AG04450 (cell line): ENCODE data around the gene MLANA. TPM values are rescaled to one million over a fixed set of nuclear protein-coding genes. Genes with fewer than 3 reads are reported as not detected.

Experiments
- CTCF ChIA-PET: fragments of 300-600, 350-600 bp; formaldehyde crosslinking; extraction: SDS; loops from one replicate; lab custom pipeline; 2022; ENCODE audit warnings: antibody characterized with exemption, inconsistent platforms; lab: Charles Lee
- POLR2A ChIA-PET: fragments of 350-600 bp; formaldehyde crosslinking; extraction: SDS; loops from one replicate; lab custom pipeline; 2021; ENCODE audit warnings: antibody characterized with exemption, inconsistent platforms; lab: Yijun Ruan, JAX
- DNase-seq: peaks from one replicate; pipeline ENCODE4 v3.0.0-alpha.2; 2011; ENCODE audit warnings: low read depth, low spot score
- H3K27ac ChIP-seq: one replicate; pipeline ENCODE4 v1.5.1; 2012; ENCODE audit warnings: low read depth, low read length, control low read depth
- H3K27me3 ChIP-seq: one replicate; pipeline ENCODE4 v1.6.0; 2012; ENCODE audit warnings: low read length; ENCODE audit not compliant: control insufficient read depth, insufficient read depth
- H3K4me3 ChIP-seq: 2 replicates; pipeline ENCODE4 v1.5.1; 2011; ENCODE audit warnings: mild to moderate bottlenecking, low read depth, low read length, control low read depth
- H3K9me3 ChIP-seq: 2 replicates; pipeline ENCODE4 v1.5.1; 2012; ENCODE audit warnings: low read length; ENCODE audit not compliant: control insufficient read depth, insufficient read depth
- polyA plus RNA-seq: library from polyadenylated mRNA; depleted of rRNA; stranded (reverse); fragments of >200 nt; gene quantifications from 2 replicates; pipeline ENCODE4 v1.2.3, GENCODE V29; 2011
- TF ChIP-seq, protein P1 (sequence below): IDR thresholded peaks from 2 replicates; pipeline ENCODE4 v1.5.1; 2011; ENCODE audit warnings: low read depth, low read length, control low read depth, inconsistent platforms

The MLANA gene
- polyA plus RNA-seq, 1 experiment = not detected

DNA sequence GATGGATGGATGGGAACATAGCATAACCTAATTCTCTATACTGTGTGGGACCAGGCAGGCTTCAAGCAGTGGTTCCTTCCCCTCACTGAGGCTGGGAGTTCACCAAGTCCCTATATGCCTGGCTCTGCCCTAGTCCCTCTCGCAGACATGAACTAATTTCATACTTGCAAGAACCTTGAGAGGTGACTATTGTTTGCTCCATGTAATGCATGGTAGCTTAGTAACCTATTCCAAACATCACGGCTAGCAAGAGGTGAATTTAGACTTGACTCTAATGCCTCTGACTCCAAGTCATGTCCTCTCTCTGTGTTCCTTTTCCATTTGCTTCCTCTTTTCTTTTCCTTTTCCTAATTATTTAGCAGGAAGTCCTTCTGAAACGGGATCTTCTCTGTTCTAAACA, 31.9 kb upstream of the MLANA start:
- H3K27ac ChIP-seq = no peak overlapping the region
- DNase-seq = no peak
- ChIA-PET POLR2A (no interaction called here), CTCF (interaction anchor here (0.6 to 2.6 kb wide), 2 partner anchors 28 to 901 kb away, joined by 5 to 14 read pairs; no protein-coding TSS in a partner anchor)
- no peaks in the 10 kb centered on the region for H3K9me3 ChIP-seq
- peaks cover 31% of the 10 kb centered on the region for H3K27me3 ChIP-seq
- H3K4me3 ChIP-seq = no peak overlapping the region
- TF ChIP-seq, protein P1, sequence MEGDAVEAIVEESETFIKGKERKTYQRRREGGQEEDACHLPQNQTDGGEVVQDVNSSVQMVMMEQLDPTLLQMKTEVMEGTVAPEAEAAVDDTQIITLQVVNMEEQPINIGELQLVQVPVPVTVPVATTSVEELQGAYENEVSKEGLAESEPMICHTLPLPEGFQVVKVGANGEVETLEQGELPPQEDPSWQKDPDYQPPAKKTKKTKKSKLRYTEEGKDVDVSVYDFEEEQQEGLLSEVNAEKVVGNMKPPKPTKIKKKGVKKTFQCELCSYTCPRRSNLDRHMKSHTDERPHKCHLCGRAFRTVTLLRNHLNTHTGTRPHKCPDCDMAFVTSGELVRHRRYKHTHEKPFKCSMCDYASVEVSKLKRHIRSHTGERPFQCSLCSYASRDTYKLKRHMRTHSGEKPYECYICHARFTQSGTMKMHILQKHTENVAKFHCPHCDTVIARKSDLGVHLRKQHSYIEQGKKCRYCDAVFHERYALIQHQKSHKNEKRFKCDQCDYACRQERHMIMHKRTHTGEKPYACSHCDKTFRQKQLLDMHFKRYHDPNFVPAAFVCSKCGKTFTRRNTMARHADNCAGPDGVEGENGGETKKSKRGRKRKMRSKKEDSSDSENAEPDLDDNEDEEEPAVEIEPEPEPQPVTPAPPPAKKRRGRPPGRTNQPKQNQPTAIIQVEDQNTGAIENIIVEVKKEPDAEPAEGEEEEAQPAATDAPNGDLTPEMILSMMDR = no peak

DNA sequence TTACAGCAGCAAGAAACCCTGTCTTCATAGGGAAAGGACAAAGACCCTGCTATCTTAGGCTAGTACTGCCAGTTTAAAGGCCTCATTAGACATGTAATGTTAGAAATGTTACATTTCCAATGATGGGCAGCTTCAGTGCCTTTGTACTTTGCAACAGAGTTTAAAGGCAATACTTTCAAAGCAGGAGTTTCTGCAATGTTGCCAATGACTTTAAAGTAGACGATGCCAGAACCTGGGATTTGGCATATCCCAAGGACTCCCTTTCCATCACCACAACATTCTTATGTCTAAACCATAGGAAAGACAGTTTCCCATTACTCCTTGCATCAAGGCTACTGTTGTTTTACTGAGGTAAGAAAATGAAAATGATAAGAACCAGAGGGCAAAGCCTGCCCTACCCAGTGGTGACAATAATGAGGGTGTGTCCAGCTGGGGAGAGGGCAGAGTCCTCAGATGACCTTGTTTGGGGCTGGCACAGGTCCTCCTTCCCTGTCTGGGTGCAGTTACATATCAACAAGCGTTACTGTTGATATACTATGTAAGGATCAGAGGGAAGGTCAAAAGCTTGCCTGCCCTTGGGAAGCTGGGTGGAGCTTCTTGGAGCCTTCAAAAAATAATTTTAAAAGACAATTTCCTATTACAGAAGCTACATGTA, 27.5 kb upstream of the MLANA start:
- Histone ChIP-seq H3K27me3 (peaks cover 22% of the 10 kb centered on the region), H3K4me3 (no peak overlapping the region), H3K27ac (no peak overlapping the region), H3K9me3 (no peaks in the 10 kb centered on the region)
- ChIA-PET CTCF (interaction anchor here (1.4 to 1.7 kb wide), 2 partner anchors 23 to 191 kb away, joined by 3 to 8 read pairs; no protein-coding TSS in a partner anchor), POLR2A (no interaction called here)
- DNase-seq = no peak
- TF ChIP-seq, protein P1 = no peak

DNA sequence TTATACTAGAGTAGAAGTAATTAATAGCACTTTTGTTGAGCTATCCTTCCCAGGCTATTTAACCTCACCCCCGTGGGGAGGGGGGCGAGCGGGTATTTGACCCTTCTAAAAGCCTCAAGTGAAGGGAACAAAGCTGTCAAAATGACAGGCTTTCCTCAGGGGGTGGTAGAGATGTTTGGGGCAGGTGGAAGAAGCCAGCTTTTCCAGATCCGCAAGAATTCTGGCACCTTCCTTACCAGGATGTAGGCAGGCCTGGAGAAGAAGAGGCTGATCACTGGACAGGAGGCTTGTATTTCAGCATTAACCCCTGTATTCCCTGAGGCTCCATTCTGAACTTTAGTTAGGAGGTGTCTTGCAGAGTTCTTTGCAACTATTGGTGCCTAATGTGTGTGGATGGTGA, 26.2 kb upstream of the MLANA start:
- Histone ChIP-seq H3K27me3 (peaks cover 13% of the 10 kb centered on the region), H3K9me3 (no peaks in the 10 kb centered on the region), H3K27ac (no peak overlapping the region), H3K4me3 (no peak overlapping the region)
- no peak for DNase-seq
- TF ChIP-seq, protein P1 = no peak
- ChIA-PET POLR2A (no interaction called here), CTCF (interaction anchor here (1.4 to 1.7 kb wide), 2 partner anchors 22 to 190 kb away, joined by 3 to 8 read pairs; no protein-coding TSS in a partner anchor)

DNA sequence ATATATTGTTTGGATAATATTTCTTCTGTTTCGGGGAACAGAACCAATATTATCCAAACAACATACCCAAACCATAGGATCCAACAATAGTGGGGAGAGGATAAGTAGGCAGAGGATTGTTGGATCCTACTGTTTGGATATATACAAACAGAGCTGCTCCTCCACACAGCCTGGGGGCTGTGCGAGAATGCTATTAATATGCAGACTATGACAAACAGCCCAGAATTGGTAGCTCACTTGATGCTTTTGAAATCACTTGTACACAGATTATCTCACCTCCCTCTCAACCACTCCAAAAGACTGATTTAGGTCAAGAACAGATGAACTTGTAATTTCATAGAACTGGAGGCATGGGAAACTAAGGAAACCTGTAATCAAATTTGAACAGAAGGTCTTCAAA, 24.4 kb upstream of the MLANA start:
- Histone ChIP-seq H3K4me3 (no peak overlapping the region), H3K27me3 (peaks cover 8% of the 10 kb centered on the region), H3K9me3 (no peaks in the 10 kb centered on the region), H3K27ac (no peak overlapping the region)
- CTCF ChIA-PET = interaction anchor here (0.6 to 1.3 kb wide), 2 partner anchors 20 to 67 kb away, joined by 3 to 6 read pairs; no protein-coding TSS in a partner anchor
- POLR2A ChIA-PET = no interaction called here
- TF ChIP-seq, protein P1 = no peak
- DNase-seq = no peak

DNA sequence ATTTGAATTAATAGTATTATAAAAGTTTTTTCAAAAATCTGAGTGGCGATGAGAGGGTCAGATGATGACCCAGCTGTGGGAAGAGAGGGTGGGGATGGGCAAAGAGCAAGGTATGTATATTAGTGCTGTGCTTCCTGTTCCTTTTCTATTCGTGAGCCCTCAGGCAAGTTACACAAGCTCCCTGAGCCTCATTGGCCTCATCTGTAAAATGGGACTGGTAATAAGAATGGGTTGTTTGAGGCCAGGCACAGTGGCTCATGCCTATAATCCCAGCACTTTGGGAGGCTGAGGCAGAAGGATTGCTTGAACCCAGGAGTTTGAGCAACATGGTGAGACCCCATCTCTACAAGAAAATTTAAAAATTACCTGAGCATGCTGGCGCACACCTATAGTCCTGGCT, 24.0 kb upstream of the MLANA start:
- TF ChIP-seq, protein P1 = no peak
- ChIA-PET POLR2A (no interaction called here), CTCF (interaction anchor here (1.3 kb wide), 1 partner anchor 20 kb away, joined by 6 read pairs; no protein-coding TSS in a partner anchor)
- Histone ChIP-seq H3K27me3 (peaks cover 8% of the 10 kb centered on the region), H3K27ac (no peak overlapping the region), H3K9me3 (no peaks in the 10 kb centered on the region), H3K4me3 (no peak overlapping the region)
- DNase-seq = no peak
